Neutrophil (primary cell): ENCODE results near the gene SIGMAR1.
A peak's percentile ranks its signal among the peaks of the same experiment; 100 is the strongest.

Experiments used
- H3K27ac ChIP-seq: fragments of 200-600 bp; sonication (generic); 2 replicates; pipeline ENCODE4 v1.5.1; 2016; ENCODE audit warnings: mild to moderate bottlenecking, moderate library complexity
- H3K27me3 ChIP-seq: fragments of 200-600 bp; sonication (generic); 2 replicates; pipeline ENCODE4 v1.6.0; 2016; ENCODE audit warnings: mild to moderate bottlenecking
- H3K36me3 ChIP-seq: fragments of 200-600 bp; sonication (generic); 2 replicates; pipeline ENCODE4 v1.5.1; 2017
- H3K4me1 ChIP-seq, 2 experiments: fragments of 200-600 bp in 1 of 2; sonication (generic) in 1 of 2; 1 replicate in 1 of 2; 2 replicates in 1 of 2; pipeline versions ENCODE4 v1.5.1 to v1.6.1; 2013 to 2016; ENCODE audit warnings: low read depth in 1 of 2, low read length in 1 of 2, mild to moderate bottlenecking in 1 of 2, moderate library complexity in 1 of 2; ENCODE audit not compliant: control insufficient read depth in 1 of 2, insufficient read depth in 1 of 2
- H3K4me3 ChIP-seq, 2 experiments: fragments of 200-600 bp in 1 of 2; sonication (generic) in 1 of 2; 1 replicate in 1 of 2; 2 replicates in 1 of 2; pipeline ENCODE4 v1.5.1; 2013 to 2016; ENCODE audit warnings: low read depth in 1 of 2, low read length in 1 of 2, mild to moderate bottlenecking in 1 of 2, moderate library complexity in 1 of 2
- H3K9me3 ChIP-seq: fragments of 200-600 bp; sonication (generic); 2 replicates; pipeline ENCODE4 v1.5.1; 2016
- TF ChIP-seq, protein P1 (sequence below): fragments of 200-600 bp; sonication (generic); IDR thresholded peaks from 2 replicates; pipeline ENCODE4 v1.5.1; 2016; ENCODE audit warnings: antibody characterized with exemption

The SIGMAR1 gene

DNA sequence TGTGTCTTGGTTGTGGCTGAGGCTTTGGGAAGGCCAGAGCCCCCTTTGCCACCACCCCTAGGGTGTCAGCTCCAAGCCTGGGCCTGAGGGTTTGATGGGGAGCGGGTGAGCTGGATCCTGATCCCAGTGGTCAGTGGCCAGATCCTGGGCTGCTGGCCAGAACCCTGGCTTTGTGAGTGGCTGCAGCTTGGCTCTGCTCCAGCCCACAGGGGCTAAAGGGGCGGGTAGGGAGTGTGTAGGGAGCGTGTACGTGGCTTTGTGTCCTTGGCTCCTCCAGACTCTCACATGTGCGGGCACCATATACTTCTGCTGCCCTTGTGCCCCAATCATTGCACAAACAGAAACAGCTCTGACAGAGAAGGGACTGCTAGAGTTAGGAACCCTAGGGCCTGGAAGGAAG lies 13.2 kb upstream of the SIGMAR1 start:
- Histone ChIP-seq H3K4me1 (peaks cover 21 to 30% of the 10 kb centered on the region in 2 experiments), H3K27ac (no peak overlapping the region), H3K36me3 (peaks cover 23% of the 10 kb centered on the region), H3K27me3 (peaks cover 13% of the 10 kb centered on the region), H3K9me3 (no peaks in the 10 kb centered on the region), H3K4me3 (no peak overlapping the region)
- TF ChIP-seq, protein P1, sequence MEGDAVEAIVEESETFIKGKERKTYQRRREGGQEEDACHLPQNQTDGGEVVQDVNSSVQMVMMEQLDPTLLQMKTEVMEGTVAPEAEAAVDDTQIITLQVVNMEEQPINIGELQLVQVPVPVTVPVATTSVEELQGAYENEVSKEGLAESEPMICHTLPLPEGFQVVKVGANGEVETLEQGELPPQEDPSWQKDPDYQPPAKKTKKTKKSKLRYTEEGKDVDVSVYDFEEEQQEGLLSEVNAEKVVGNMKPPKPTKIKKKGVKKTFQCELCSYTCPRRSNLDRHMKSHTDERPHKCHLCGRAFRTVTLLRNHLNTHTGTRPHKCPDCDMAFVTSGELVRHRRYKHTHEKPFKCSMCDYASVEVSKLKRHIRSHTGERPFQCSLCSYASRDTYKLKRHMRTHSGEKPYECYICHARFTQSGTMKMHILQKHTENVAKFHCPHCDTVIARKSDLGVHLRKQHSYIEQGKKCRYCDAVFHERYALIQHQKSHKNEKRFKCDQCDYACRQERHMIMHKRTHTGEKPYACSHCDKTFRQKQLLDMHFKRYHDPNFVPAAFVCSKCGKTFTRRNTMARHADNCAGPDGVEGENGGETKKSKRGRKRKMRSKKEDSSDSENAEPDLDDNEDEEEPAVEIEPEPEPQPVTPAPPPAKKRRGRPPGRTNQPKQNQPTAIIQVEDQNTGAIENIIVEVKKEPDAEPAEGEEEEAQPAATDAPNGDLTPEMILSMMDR: no peak

DNA sequence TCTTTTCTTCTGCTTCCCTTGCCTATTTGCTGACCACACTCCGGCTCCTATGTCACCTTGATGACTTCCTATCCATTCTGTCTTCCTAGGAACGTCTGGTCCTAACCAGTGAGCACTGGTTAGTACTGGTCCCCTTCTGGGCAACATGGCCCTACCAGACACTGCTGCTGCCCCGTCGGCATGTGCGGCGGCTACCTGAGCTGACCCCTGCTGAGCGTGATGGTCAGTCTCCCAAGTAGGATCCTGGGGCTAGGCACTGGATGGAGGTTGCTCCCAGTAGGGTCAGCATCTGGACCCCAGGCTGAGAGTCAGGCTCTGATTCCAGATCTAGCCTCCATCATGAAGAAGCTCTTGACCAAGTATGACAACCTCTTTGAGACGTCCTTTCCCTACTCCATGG lies 11.1 kb upstream of the SIGMAR1 start:
- Histone ChIP-seq H3K36me3 (peaks cover 23% of the 10 kb centered on the region), H3K27ac (no peak overlapping the region), H3K27me3 (peaks cover 13% of the 10 kb centered on the region), H3K4me3 (no peak overlapping the region), H3K4me1 (peaks cover 21 to 30% of the 10 kb centered on the region in 2 experiments), H3K9me3 (no peaks in the 10 kb centered on the region)
- TF ChIP-seq, protein P1: no peak

DNA sequence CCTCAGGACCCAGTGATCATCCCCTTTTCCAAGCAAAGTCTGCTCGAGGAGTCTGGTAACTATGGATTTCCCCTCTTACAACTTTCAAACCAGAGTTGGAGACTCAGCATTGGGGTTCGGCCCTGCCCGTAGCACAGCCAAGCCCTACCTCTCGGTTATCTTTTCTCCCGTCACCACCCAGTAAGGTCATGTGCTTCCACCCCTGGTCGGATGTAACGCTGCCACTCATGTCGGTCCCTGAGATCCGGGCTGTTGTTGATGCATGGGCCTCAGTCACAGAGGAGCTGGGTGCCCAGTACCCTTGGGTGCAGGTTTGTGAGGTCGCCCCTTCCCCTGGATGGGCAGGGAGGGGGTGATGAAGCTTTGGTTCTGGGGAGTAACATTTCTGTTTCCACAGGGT lies 10.1 kb upstream of the SIGMAR1 start:
- peak overlapping the region in 1 of 2 experiments; percentile 84 for H3K4me3 ChIP-seq
- H3K36me3 ChIP-seq: peaks cover 23% of the 10 kb centered on the region
- TF ChIP-seq, protein P1: no peak
- H3K27me3 ChIP-seq: peaks cover 10% of the 10 kb centered on the region
- H3K9me3 ChIP-seq: no peaks in the 10 kb centered on the region
- peaks cover 21 to 30% of the 10 kb centered on the region in 2 experiments for H3K4me1 ChIP-seq
- no peak overlapping the region for H3K27ac ChIP-seq

DNA sequence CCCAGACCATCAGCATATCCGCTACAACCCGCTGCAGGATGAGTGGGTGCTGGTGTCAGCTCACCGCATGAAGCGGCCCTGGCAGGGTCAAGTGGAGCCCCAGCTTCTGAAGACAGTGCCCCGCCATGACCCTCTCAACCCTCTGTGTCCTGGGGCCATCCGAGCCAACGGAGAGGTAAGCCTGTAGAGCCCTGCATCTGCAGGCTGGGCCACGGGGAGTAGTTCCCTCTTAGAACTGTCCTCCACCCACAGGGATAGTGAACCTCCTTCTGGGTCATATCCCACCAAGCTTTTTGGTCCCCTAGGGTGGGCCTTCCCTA lies 9.5 kb upstream of the SIGMAR1 start:
- TF ChIP-seq, protein P1: no peak
- Histone ChIP-seq H3K4me3 (peak overlapping the region; percentile 84 to 89), H3K4me1 (peaks cover 19 to 25% of the 10 kb centered on the region in 2 experiments), H3K27ac (peak overlapping the region; percentile 81), H3K27me3 (peaks cover 3% of the 10 kb centered on the region), H3K9me3 (no peaks in the 10 kb centered on the region), H3K36me3 (peaks cover 23% of the 10 kb centered on the region)

DNA sequence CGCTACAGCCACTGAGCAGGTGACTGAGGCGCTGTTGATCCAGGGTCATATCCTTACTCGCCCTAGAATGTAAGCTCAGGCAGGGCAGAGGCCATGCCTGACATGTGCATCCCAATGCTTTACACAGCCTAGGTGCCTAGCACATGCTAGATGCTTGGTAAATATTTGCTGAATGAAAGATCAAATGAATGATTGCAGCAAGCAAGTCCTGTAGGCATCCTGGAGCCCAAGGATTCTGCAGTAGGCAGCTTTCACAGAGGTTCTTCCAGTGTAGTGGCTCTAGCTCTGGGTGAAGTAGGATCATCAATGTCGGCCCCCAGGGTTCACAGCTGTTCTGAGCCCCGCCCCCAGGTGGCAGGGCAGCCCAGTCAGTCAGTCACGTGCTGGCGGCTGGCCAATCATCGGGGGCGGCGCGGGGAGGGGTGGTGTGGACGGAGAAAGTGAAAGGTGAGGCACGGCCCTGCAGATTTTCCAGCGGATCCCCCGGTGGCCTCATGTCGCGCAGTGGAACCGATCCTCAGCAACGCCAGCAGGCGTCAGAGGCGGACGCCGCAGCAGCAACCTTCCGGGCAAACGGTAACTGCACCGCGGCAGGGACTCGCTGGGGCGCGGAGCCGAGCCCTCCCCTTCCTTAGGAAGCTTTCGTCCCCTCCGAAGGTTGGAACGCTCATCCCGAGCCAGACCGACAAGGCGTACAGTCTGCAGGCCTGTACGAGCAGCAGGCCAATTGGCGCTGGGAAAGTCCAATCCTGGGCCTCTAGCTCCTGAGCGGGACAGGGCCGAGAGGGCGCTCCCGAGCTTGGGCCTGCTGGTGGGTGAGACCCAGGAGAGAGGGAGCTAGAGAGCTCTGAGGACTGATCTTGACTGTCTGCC lies 8.9 kb upstream of the SIGMAR1 start, which contains the start of gene GALT:
GALT (plus strand) TSS at position 465 of the 873 bp plus-strand sequence; CDS start at position 495, 30 bp downstream.
- peaks cover 23% of the 10 kb centered on the region for H3K36me3 ChIP-seq
- peak within 1 kb of the TSS; percentile 84 to 89 for H3K4me3 ChIP-seq
- TF ChIP-seq, protein P1: peak; percentile 61
- peaks cover 15 to 22% of the 10 kb centered on the region in 2 experiments for H3K4me1 ChIP-seq
- no peaks in the 10 kb centered on the region for H3K27me3 ChIP-seq
- H3K27ac ChIP-seq: peak within 1 kb of the TSS; percentile 81
- H3K9me3 ChIP-seq: no peaks in the 10 kb centered on the region
